Renal pelvis (tissue), 4 donors: ENCODE measurements around the gene FMN1. TPM values are rescaled to one million over a fixed set of nuclear protein-coding genes. Genes with fewer than 3 reads are reported as not detected.
"Not testable (repeated sequence)": the region's sequence is repeated elsewhere in the genome, so short reads cannot be mapped to it uniquely, and the experiment has no call there.

Source experiments
- DNase-seq: peaks from one replicate; pipeline ENCODE4 v3.0.0-alpha.2; 2013
- polyA plus RNA-seq, 3 donors: library from polyadenylated mRNA; unstranded; fragments of 120-200 nt; gene quantifications; one replicate each; pipeline ENCODE4 v1.2.1, GENCODE V29; 2013; ENCODE audit not compliant: insufficient read length in 3 of 3

FMN1 gene
- polyA plus RNA-seq, 3 donors, result 15.1 to 24.2 (median 19.5) TPM

DNA sequence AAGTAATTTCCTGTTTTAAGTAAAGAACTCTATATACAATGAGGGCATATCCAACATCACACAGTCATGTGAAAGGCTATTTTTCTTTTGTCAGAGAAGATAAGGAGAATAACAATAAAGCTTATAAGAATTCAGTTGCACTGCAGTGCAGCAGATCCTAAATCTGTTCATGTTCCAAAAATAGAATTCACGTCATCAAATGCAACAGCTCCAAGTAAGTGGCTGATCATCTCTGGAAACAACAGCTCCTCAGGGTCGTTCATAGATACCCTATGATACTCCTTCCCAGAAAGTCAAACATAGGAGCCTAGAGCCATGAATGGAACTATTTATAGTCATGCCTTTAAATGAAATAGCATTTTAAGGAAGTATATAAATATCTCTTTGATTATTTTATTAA, 100.2 kb downstream of the FMN1 start:
- DNase-seq, result no peak

DNA sequence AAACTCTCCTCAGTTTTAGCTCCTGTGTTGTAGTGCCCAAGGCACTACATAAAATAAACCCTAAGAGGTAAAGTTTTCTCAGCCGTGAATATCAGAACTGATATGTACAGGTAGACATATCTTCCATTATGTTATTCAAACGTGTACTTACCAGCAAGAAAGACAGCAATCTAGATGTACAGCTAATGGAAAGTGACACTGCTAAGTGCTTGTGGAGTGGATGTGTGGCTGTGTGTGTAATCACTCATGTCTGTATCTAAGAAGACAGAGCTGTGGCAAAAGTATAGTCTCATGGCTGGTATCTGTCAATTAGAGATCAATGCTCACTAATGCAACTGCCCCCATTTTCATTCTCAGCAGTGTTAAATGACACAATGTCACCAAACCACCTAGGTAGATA, 101.3 kb downstream of the FMN1 start:
- no peak for DNase-seq

DNA sequence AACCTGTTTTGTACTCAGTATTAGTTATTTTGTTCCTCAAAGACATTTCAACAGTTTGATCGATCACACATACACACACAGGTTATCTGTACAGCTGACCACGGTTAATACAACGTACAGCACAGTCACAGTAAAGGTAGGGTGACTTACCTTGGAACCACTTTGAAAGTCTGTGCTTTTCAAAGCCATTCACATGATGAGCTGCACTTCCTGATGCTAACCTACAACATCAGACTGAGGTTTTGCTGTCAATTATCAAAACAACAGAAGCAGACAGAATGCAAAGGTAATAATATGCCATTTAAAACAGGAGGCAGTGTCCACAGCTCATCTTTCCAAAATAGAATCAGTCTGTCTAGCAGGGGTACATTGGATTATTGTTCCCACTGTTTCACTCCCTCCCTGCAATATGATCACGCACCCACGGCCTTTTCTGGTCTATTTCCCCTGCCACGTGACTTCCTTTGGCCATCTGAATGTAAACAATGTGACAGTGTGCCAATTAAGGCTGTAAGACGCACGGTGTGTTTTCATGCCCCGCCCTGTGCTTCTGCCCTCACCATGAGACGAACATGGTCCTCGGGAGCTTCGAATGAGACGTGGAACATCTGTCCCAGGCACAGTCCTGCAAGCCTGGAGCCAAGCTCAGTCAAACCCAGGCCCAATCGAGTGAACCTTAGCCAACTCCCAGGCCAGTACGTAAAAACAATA, 102.4 kb downstream of the FMN1 start:
- no peak for DNase-seq

DNA sequence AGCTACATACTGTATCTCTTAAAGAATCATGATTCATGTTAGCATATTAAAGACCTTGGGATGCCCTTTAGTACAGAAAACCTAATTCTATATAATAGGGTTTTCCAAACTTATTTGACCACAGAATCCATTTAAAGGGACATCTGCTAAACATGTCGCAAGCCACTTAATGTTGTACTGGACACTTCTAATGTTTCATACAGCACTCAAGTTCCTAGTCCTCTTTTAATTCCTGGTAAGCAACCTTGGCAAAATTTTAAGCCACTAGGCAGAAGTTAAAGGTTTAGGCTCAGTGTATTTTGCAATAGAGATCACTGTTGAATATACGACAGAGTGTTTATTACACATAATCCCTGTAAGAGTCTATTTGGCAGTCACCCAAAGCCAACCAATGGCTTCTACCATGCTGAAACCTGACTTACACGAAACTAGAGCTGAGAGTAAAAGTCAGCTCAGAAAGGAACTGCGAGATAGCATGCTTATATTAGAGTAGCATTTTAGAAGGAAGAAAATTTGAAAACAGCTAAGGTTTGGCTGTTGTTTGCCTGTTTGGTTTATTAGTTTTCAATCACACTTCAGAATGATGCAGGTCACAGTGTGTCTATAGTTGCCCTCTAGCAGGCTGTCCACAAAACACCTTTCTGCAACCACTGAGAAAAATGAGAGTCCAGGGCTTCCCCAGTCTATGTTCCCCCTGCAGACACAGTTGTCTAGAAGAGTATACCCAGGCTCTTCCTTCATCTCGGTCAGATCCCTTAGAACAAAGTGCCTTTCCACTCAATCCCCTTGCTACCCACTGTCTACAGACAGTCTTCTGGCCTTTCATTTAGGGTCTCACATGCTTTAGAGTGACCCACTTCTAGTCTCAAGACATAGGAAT, 104.4 kb downstream of the FMN1 start:
- DNase-seq, result no peak

DNA sequence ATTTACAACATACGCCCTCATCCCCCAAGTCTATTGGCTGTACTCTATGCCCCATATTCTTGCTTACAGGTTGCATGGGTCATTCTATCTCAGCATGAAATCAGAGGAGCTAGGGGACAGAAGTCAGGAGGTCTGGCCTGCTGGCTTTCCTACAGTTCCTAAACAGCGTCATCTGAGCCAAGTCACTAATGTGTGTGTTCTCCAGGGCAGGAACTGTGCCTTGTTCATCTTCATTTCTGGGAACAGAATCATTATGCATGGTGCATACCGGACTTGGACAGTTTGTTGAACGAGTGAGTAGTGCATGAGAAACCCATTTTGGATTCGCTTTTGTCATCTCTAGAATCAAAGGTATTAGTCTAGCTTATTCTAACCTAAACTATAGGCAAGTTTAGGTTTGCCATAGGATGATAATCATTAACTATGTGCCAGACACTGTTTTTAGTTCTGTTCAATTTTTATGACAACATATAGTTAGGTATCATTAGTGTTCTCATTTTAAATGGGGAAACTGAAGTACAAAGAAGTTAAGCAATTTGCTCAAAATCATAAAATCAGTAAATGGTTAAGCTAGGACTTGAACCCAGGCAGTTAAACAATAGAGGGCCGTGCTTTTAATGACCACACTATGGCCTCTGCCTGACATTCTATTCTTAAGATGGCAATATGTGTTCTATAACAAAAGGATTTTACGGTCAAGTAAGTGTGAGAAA, 105.2 kb downstream of the FMN1 start:
- no peak for DNase-seq

DNA sequence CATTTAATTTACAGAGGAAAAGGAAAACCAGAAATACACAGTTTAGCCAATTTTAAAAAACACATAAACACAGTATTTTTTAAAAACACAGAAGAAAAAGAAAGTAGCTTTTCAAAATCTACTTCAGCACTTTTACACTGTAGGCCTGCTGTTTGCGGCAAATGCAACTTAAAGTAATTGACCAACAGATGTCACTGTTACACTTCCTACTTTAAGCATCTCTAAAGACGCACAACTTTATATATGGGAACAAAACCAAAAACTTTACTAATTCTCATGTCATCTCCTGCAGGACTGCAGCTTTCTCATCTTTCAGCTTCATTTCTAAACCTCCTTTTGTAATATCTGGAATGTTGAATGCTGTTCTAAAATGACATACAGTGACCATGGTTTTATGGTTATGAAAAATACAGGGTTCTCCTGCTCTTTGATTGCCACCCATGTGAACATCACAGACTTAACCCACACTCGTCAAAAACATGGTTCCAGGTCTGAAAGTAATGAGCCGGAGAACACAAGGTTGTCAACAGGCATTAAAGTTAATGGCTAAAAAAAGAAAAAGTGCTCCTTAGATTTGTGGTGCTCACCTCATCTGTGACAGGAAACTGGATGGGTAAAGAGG, 107.9 kb downstream of the FMN1 start:
- DNase-seq, result no peak

DNA sequence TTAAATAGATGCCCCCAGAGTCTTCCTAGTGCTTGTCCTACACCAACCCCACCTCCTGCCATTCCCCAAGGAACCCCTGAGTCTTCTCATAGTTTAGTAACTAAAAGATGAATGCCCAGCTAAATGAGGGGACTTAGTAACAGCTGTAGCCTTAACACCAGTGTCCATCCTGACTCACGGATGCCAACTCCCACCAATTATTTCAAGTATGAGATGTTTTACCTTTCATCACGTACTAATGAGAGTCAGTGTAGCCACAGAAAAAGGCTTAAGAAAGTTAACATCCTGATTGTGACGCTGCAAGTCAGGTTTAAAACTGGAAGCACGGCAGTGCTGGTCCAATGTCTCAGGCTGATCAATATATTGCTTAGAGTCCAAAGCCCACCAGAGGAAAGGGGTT, 109.9 kb downstream of the FMN1 start:
- DNase-seq, result no peak

DNA sequence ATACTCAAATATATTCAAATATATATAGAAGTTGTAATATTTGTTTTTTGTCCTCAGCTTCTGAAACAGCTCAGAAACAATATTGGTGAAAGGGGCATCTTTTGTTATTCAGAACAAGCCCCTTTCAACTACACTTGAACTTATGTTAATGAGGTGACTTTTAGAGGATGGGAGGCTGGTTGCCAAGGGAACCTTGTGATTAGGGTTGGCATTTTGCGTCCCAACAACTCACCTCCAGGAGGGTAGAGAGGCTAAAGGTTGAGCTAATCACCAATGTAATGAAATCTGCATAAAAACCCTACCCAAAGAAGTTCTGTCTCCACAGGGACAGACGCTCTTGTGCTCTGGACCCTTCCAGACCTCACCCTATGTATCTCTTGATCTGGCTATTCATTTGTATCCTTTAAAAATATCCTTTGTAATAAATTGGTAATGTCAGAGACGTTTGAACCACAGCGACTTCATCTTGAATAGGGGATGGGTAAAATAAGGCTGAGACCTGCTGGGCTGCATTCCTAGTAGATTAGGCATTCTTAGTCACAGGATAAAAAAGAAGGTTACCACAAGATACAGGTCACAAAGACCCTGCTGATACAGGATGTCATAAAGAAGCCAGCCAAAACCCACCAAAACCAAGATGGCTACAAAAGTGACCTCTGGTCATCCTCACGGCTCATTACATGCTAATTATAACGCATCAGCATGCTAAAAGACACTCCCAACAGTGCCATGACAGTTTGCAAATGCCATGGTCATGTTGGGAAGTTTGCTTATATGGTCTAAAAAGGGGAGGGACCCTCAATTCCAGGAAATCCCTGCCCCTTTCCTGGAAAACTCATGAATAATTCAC, 111.1 kb downstream of the FMN1 start:
- DNase-seq, result no peak

DNA sequence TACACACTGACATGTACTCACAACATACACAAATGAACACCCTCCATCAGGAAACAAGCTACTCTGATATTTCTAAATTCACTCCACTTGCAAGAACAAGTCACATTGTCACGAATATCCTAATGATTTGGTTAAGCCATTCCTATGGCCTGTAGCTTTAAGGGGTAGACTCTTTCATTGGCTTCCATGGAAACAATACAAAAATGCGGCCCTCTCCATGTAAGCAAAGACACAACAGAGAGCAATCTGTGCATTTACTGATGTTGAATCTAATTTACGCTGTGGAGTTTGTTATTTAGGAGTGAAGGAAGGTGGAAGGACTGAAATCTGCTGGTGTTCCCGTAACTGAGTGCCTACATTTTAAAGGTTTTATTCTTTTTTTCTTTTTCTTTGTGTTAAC, 114.5 kb downstream of the FMN1 start:
- DNase-seq, result no peak

DNA sequence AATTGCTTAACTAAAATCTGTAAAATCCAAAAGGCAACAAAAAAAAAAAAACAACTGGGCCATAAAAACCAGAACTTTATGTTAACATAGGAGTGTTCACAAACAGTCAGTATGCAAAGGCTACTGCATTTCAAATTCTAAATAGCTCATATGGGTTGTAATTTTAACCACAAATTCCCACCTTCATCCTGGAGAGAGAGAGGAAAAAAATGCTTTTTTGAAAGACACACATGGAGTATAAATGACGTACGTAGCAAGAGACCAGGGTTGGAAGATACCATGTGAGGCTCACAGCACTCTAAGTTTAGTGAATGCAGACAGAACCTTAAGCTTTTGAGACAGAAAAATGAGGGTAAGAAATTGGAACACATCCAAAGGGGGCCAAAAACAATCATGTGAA, 115.9 kb downstream of the FMN1 start:
- no peak for DNase-seq

DNA sequence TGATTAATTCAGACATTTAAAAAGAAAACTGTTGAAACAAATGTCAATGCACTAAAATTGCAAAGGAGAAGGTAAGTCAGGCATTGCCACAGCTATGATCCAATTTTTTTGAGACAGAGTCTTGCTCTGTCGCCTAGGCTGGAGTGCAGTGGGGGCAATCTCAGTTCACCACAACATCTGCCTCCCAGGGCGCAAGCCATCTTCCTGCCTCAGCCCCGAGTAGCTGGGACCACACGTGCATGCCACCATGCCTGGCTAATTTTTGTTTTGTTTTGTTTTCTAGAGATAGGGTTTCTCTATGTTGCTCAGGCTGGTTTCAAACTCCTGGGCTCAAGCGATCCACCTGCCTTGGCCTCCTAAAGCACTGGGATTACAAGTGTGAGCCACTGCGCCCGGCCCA, 117.6 kb downstream of the FMN1 start:
- DNase-seq, result no peak

DNA sequence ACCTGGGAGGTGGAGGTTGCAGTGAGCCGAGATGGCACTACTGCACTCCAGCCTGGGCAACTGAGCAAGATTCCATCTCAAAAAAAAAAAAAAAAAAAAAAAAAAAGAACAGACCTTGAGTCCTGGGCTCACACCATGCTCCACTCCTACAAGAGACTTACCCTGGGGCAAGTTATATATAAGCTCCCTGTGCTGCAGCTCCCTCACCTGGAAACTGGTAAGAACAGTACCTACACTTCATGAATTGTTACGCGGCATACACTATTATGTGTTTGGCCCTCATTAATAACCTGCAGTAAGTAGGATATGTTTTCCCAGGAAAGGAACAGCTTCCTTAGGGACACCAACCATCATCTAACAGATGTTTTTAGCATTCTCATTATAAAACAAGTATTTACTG, 119.6 kb downstream of the FMN1 start:
- DNase-seq, result no peak

DNA sequence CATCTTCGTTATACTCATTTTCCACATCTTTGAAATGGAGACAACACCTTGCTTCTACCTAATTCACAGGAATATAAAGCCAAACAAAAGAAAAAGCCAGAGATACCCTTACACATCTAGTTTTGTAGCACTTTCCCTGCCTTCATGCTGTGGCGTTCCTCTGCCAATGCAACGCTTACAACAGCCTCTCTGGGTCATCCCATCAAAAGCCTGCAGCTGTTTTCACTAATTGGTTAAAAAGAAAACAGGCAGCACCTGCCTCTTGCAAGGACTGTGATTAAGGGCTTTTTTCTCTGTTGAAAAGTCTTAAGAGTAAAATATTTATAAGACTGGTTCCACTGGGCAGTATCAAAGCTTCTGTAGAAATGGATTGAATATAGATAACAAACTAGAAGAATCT, 120.3 kb downstream of the FMN1 start:
- DNase-seq, result no peak

DNA sequence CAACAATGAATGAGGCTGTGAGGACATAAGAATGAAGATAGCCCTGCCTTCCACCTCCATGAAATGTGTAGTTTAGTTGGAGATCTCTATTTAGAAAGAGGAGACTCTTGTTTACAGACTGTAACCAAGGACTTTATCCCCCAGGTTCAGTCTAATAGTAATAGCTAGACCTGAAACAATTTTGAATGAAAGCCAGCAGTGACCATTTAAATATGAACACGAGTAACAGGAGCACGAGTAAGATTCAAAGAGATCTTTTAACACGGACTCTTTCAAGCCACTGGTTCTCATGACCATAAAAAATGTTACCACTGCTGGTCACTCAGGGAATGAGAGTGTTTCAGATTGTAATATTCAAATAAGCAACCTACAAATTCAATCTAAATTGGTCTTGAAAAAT, 123.1 kb downstream of the FMN1 start:
- no peak for DNase-seq

DNA sequence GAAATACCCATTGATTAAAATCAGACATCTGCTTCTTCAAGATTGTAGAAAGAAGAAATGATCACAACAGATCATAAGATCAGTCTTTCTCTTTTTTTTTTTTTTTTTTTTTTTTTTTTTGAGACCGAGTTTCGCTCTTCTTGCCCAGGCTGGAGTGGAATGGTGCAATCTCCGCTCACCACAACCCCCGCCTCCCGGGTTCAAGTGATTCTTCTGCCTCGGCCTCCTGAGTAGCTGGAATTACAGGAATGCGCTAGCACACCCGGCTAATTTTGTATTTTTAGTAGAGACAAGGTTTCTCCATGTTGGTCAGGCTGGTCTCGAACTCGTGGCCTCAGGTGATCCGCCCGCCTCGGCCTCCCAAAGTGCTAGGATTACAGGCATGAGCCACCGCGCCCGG, 124.6 kb downstream of the FMN1 start:
- DNase-seq, result not testable (repeated sequence)

DNA sequence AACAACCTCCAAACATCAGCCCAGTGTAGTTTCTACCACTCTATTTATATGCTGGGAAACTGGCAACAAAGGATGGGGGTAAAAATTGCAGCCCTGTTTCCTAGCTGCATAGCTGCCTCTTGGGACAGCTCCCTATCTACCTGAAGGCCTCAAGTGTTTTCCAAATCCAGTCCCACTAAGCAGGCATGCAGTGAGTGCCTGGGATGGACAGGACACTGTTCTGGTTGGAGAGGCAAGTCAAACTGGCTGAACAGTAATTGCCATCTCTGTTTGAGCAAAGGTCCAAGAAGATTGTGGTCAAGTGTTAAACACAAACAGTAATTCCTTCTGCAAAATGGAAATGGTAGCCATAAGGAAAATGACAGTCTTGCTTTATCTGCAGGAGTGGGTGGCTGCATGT, 125.4 kb downstream of the FMN1 start:
- no peak for DNase-seq

DNA sequence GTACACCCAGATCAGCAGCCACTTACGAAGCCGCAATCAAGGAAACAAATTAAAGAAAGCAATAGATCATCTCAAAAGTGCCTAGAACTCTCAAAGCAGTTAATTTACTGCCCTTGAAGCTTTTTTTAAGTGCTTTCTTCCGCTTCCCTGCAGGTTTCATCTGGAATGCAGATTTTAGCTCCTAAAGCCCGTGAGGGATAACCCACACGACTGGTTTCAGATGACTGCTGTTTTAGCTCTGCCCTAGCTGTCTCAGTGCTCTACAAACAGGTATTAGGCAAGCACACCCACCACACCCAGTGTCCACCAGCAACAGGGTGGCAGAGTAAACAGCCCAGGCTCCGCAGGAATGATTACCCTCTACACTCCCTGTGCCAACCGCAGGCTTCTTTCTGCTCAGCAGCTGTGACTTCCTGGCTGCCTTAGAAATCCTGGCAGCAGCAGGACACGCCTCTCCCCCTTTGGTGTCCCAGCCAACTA, 126.0 kb downstream of the FMN1 start:
- peak; percentile 58 for DNase-seq

DNA sequence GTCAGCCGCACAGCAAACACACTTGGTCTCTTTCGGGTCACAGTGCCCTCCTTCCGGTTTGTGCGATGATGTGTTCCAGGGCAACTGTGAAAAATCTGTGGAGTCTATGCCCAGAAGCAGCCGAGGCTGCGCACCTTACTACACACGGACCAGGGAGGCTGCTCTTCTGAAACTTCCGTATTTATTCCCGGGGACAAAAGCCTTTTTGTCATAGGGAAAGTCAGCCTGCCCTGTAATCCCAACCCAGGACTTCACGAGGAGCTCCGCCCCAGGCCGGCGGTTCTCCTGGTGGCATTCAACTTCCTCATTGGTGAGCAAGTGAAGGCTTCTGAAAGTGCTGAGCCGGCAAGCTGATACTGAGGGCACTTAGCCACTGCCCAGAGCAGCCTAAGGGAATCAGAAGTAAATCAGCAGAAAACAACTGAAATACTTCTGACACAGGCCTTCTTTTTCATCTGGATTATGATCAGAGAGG, 126.5 kb downstream of the FMN1 start:
- DNase-seq, result peak; percentile 20

DNA sequence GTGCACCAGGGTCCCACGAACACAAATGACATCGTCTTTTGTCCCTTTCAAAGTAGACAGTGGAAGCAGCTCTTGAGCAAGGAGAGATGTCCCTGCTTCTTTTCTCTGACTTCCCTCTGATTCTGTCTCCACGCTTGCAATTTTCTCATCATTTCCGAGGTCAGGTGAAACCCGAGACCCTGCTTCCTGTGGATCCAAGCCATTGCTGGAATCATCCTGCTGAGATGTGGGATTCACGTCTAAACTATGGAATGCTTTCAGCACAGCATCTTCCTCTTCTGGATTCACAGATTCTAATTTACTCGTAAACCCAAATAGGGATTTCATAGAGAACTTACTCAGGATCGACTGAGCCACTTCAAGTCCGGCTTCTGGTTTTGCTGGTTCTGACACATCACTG, 127.1 kb downstream of the FMN1 start:
- peak; percentile 28 for DNase-seq

DNA sequence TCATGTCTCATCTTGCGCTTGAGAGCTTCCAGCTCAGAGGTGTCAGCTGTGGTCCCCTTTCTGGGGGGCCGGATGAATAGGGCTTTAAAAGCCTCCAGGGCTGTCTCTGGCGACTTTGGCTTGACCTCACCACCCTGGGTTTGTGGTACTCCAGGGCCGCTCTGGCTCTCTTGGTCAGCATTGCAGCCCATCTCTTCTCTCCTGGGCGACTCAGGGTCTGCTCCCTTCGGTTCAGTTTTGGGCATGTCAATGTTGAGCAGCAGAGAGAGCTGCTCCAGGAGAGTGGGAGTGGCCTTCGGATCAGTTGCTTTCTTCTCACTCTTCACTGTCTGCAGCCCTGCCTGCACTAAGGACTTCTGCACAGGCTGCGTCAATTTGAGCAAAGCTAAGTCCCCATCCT, 127.9 kb downstream of the FMN1 start:
- no peak for DNase-seq

DNA sequence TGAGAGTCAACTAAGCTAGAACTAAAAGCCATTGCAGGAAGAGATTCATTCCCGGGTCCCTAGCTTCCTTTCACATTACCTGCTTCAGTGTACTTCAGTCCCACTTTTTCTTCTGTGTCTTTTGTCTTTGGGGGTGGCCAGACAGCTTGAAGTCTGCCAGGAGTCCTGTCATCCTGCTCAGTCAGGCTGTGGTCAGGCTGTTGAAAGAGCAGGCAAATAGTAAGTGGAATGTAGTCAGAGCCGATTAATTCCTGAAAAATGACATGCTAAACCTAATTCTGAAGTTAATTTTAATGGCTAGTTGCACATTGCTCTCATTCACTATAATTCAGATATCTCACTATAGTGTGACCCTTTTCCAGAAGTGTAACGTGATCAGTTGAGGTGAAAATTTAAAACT, 129.6 kb downstream of the FMN1 start:
- DNase-seq, result no peak
